ENCODE results near the gene DCUN1D4. TPM values are rescaled to one million over a fixed set of nuclear protein-coding genes. Genes with fewer than 3 reads are reported as not detected.

Gene DCUN1D4
- total and polyA plus RNA-seq, 2 donors (not counting 1 experiment from before 2014, with no cell fraction given): 44.3 to 50.7 TPM

DNA sequence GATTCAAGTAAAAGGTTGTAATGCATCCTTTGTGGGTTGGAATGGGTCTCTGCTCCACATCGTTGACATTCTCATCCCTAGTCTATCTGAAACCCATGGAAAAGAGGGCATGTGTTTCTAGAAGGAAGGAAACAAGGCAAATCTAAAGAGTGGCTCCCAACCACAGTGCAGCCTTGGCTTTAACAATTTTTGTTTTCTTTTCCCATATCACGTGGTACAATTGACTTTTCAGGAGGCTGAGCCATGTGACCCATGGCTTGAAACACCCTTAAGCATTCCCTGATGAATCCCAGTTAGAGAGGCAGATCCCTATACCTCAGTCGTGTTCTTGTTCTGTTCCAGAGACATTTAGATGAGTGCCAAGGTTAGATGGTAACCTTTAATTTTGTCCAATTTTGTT lies 12.8 kb downstream of the DCUN1D4 start:
- DNase-seq (ENCODE audit: low read depth in 2 of 2): no peak
- H2AFZ ChIP-seq (ENCODE audit: low read length): no peak overlapping the region
- no peaks in the 10 kb centered on the region for H3K36me3 ChIP-seq (ENCODE audit: control insufficient read depth, insufficient read depth, low read length)
- no peaks in the 10 kb centered on the region for H3K9me3 ChIP-seq (ENCODE audit: control insufficient read depth, insufficient read depth, low read depth, low read length)
- H3K79me2 ChIP-seq (ENCODE audit: control insufficient read depth, insufficient read depth, low read length): peaks cover 61% of the 10 kb centered on the region
- H3K4me3 ChIP-seq (replicated peaks in 1 of 4; ENCODE audit: control extremely low read depth in 1 of 4, insufficient read depth in 1 of 4, low read depth in 3 of 4, low read length in 4 of 4): no peak overlapping the region
- no peaks in the 10 kb centered on the region for H3K27me3 ChIP-seq (ENCODE audit: control insufficient read depth, insufficient read depth, low read length)
- no peaks in the 10 kb centered on the region for H4K20me1 ChIP-seq (ENCODE audit: control insufficient read depth, extremely low read depth, insufficient read depth, low read length)
- no peak overlapping the region for H3K27ac ChIP-seq (ENCODE audit: insufficient read depth, low read length)
- H3K4me2 ChIP-seq (ENCODE audit: extremely low read depth, insufficient read depth, low read length): no peak overlapping the region
- TF ChIP-seq, protein P1, sequence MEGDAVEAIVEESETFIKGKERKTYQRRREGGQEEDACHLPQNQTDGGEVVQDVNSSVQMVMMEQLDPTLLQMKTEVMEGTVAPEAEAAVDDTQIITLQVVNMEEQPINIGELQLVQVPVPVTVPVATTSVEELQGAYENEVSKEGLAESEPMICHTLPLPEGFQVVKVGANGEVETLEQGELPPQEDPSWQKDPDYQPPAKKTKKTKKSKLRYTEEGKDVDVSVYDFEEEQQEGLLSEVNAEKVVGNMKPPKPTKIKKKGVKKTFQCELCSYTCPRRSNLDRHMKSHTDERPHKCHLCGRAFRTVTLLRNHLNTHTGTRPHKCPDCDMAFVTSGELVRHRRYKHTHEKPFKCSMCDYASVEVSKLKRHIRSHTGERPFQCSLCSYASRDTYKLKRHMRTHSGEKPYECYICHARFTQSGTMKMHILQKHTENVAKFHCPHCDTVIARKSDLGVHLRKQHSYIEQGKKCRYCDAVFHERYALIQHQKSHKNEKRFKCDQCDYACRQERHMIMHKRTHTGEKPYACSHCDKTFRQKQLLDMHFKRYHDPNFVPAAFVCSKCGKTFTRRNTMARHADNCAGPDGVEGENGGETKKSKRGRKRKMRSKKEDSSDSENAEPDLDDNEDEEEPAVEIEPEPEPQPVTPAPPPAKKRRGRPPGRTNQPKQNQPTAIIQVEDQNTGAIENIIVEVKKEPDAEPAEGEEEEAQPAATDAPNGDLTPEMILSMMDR (conservative IDR thresholded peaks at IDR 0.05 in 1 of 2, IDR thresholded peaks at IDR 0.05 in 1 of 2; ENCODE audit: low read depth in 1 of 2, low read length in 2 of 2): no peak
- H3K4me1 ChIP-seq (ENCODE audit: control insufficient read depth, extremely low read depth, insufficient read depth, low read length): peaks cover 3% of the 10 kb centered on the region
- no peak overlapping the region for H3K9ac ChIP-seq (ENCODE audit: insufficient read depth, low read length)

DNA sequence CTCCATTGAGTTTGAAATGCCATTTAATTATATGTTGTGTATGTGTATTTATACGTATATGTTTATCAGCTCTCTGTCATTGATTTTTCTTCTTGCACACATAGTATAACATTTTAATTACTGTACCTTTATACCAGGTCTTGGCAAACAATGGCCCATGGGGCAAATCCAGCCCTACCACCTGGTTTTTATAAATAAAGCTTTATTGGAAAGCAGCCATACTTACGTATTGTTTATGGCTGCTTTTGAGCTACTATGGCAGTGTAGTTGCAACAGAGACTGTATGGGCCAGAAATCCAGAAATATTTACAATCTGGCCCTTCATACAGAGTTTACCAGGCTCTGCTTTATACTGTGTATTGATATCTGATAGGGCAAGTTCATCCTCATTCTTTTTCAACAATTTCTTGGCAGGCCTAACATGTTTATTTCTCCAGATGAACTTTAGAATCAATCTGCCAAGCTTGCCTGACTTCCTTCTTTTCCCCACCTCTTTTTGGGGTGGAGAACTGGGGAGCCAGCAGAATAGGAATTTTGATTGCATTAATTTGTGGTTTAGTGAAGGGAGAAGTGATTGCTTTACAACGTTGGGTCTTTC lies 15.8 kb downstream of the DCUN1D4 start:
- no peaks in the 10 kb centered on the region for H3K27me3 ChIP-seq (ENCODE audit: control insufficient read depth, insufficient read depth, low read length)
- H3K27ac ChIP-seq (ENCODE audit: insufficient read depth, low read length): no peak overlapping the region
- H3K79me2 ChIP-seq (ENCODE audit: control insufficient read depth, insufficient read depth, low read length): peaks cover 48% of the 10 kb centered on the region
- H2AFZ ChIP-seq (ENCODE audit: low read length): no peak overlapping the region
- TF ChIP-seq EZH2 (IDR thresholded peaks at IDR 0.05; ENCODE audit: low read length, missing control alignments): no peak
- TF ChIP-seq, protein P1 (conservative IDR thresholded peaks at IDR 0.05 in 1 of 2, IDR thresholded peaks at IDR 0.05 in 1 of 2; ENCODE audit: low read depth in 1 of 2, low read length in 2 of 2): no peak
- no peaks in the 10 kb centered on the region for H4K20me1 ChIP-seq (ENCODE audit: control insufficient read depth, extremely low read depth, insufficient read depth, low read length)
- H3K4me1 ChIP-seq (ENCODE audit: control insufficient read depth, extremely low read depth, insufficient read depth, low read length): peaks cover 2% of the 10 kb centered on the region
- H3K9ac ChIP-seq (ENCODE audit: insufficient read depth, low read length): no peak overlapping the region
- H3K4me2 ChIP-seq (ENCODE audit: extremely low read depth, insufficient read depth, low read length): no peak overlapping the region
- DNase-seq (ENCODE audit: low read depth in 2 of 2): peak; percentile 5 to 78
- no peak overlapping the region for H3K4me3 ChIP-seq (replicated peaks in 1 of 4; ENCODE audit: control extremely low read depth in 1 of 4, insufficient read depth in 1 of 4, low read depth in 3 of 4, low read length in 4 of 4)
- H3K9me3 ChIP-seq (ENCODE audit: control insufficient read depth, insufficient read depth, low read depth, low read length): no peaks in the 10 kb centered on the region
- peaks cover 2% of the 10 kb centered on the region for H3K36me3 ChIP-seq (ENCODE audit: control insufficient read depth, insufficient read depth, low read length)

- TF ChIP-seq EZH2 (IDR thresholded peaks at IDR 0.05; ENCODE audit: low read length, missing control alignments): no peak
- TF ChIP-seq, protein P1 (conservative IDR thresholded peaks at IDR 0.05 in 1 of 2, IDR thresholded peaks at IDR 0.05 in 1 of 2; ENCODE audit: low read depth in 1 of 2, low read length in 2 of 2): no peak
- no peak overlapping the region for H3K9ac ChIP-seq (ENCODE audit: insufficient read depth, low read length)
- peak in 1 of 2 donors; percentile 37 for DNase-seq (ENCODE audit: low read depth in 2 of 2)
- no peak overlapping the region for H2AFZ ChIP-seq (ENCODE audit: low read length)
- H3K79me2 ChIP-seq (ENCODE audit: control insufficient read depth, insufficient read depth, low read length): peaks cover 42% of the 10 kb centered on the region
- peaks cover 3% of the 10 kb centered on the region for H3K36me3 ChIP-seq (ENCODE audit: control insufficient read depth, insufficient read depth, low read length)
- H3K9me3 ChIP-seq (ENCODE audit: control insufficient read depth, insufficient read depth, low read depth, low read length): no peaks in the 10 kb centered on the region
- no peak overlapping the region for H3K4me2 ChIP-seq (ENCODE audit: extremely low read depth, insufficient read depth, low read length)
- H3K4me3 ChIP-seq (replicated peaks in 1 of 4; ENCODE audit: control extremely low read depth in 1 of 4, insufficient read depth in 1 of 4, low read depth in 3 of 4, low read length in 4 of 4): no peak overlapping the region
- no peak overlapping the region for H3K27ac ChIP-seq (ENCODE audit: insufficient read depth, low read length)
- no peaks in the 10 kb centered on the region for H3K27me3 ChIP-seq (ENCODE audit: control insufficient read depth, insufficient read depth, low read length)
- H4K20me1 ChIP-seq (ENCODE audit: control insufficient read depth, extremely low read depth, insufficient read depth, low read length): no peaks in the 10 kb centered on the region
- peaks cover 2% of the 10 kb centered on the region for H3K4me1 ChIP-seq (ENCODE audit: control insufficient read depth, extremely low read depth, insufficient read depth, low read length)
Measured at GRCh38 chr4:51859476-51860031, 16.6 kb downstream of the DCUN1D4 start.

All from fibroblast of lung (primary cell).